ENCODE results near the gene SHANK1. TPM values are rescaled to one million over a fixed set of nuclear protein-coding genes. Genes with fewer than 3 reads are reported as not detected.

Gene SHANK1
- total RNA-seq, 4 donors from 2014 or later = 1.0 TPM; not detected in 3

- TF ChIP-seq CTCF (IDR thresholded peaks at IDR 0.05; ENCODE audit: low read depth) = no peak
Measured at GRCh38 chr19:50703915-50704796, 15.4 kb downstream of the SHANK1 start.

- TF ChIP-seq CTCF (IDR thresholded peaks at IDR 0.05; ENCODE audit: low read depth) = no peak
Measured at GRCh38 chr19:50702871-50703829, 16.5 kb downstream of the SHANK1 start.

GRCh38 chr19:50702158-50702870 is 17.3 kb downstream of the SHANK1 start:
- no peak for TF ChIP-seq CTCF (IDR thresholded peaks at IDR 0.05; ENCODE audit: low read depth)

- TF ChIP-seq CTCF (IDR thresholded peaks at IDR 0.05; ENCODE audit: low read depth) = no peak
Measured at GRCh38 chr19:50701367-50701985, 18.1 kb downstream of the SHANK1 start.

- TF ChIP-seq CTCF (IDR thresholded peaks at IDR 0.05; ENCODE audit: low read depth) = no peak
Measured at GRCh38 chr19:50697414-50698124, 22.0 kb downstream of the SHANK1 start.

GRCh38 chr19:50696094-50696483 is 23.5 kb downstream of the SHANK1 start:
- TF ChIP-seq CTCF (IDR thresholded peaks at IDR 0.05; ENCODE audit: low read depth) = no peak

All from subcutaneous adipose tissue (tissue), 4 donors.